Gastrocnemius medialis (tissue), 4 donors: ENCODE results near the gene ASB3.

Source experiments
- POLR2A ChIP-seq, 2 donors: fragments of 450-650 bp; IDR thresholded peaks; one replicate each; pipeline ENCODE4 v1.6.1; 2017; ENCODE audit warnings: antibody characterized with exemption in 2 of 2, mild to moderate bottlenecking in 2 of 2, moderate library complexity in 2 of 2
- TF ChIP-seq, protein P1 (sequence below), 5 experiments: fragments of 450-650 bp in 3 of 5; fragments of 200-600 bp in 2 of 5; sonication (generic) in 2 of 5; IDR thresholded peaks in 4 of 5; conservative IDR thresholded peaks in 1 of 5; 1 replicate in 4 of 5; 2 replicates in 1 of 5; pipeline ENCODE4 v1.5.1; 2016 to 2019; ENCODE audit warnings: antibody characterized with exemption in 5 of 5, mild to moderate bottlenecking in 3 of 5, moderate library complexity in 3 of 5

DNA sequence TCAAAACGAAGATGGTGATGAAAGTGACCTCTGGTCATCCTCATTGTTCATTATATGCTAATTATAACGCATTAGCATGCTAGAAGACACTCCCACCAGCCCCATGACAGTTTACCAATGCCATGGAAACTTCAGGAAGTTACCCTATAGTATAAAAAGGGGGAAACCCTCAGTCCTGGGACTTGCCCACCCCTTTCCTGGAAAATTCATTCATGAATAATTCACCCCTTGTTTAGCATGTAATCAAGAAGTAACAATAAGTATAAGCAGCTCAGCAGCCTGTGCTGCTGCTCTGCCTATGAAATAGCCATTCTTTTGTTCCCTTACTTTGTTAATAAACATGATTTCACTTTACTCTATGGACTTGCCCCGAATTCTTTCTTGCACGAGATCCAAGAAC lies 89.7 kb downstream of the ASB3 start:
- TF ChIP-seq, protein P1, sequence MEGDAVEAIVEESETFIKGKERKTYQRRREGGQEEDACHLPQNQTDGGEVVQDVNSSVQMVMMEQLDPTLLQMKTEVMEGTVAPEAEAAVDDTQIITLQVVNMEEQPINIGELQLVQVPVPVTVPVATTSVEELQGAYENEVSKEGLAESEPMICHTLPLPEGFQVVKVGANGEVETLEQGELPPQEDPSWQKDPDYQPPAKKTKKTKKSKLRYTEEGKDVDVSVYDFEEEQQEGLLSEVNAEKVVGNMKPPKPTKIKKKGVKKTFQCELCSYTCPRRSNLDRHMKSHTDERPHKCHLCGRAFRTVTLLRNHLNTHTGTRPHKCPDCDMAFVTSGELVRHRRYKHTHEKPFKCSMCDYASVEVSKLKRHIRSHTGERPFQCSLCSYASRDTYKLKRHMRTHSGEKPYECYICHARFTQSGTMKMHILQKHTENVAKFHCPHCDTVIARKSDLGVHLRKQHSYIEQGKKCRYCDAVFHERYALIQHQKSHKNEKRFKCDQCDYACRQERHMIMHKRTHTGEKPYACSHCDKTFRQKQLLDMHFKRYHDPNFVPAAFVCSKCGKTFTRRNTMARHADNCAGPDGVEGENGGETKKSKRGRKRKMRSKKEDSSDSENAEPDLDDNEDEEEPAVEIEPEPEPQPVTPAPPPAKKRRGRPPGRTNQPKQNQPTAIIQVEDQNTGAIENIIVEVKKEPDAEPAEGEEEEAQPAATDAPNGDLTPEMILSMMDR (IDR thresholded peaks at IDR 0.05 in 4 of 5, conservative IDR thresholded peaks at IDR 0.05 in 1 of 5) = no peak
- no peak for TF ChIP-seq POLR2A (IDR thresholded peaks at IDR 0.05)
